GM23338 (cell line): ENCODE data around the gene CRACR2B.

ENCODE experiments used
- CREB1 ChIP-seq: fragments of 250-450 bp; sonication (Bioruptor Pico); IDR thresholded peaks from 2 replicates; pipeline ENCODE4 v1.5.0; 2020; ENCODE audit warnings: low read depth, mild to moderate bottlenecking, moderate library complexity
- CTCF ChIP-seq, 2 experiments: fragments of 200-600 bp in 1 of 2; sonication (generic) in 1 of 2; conservative IDR thresholded peaks; 2 replicates each; pipeline versions ENCODE4 v1.5.1 to v1.6.1; 2016 to 2017; ENCODE audit warnings: antibody characterized with exemption in 2 of 2, low read depth in 2 of 2, mild to moderate bottlenecking in 2 of 2, moderate library complexity in 1 of 2
- ETS1 ChIP-seq: IDR thresholded peaks from 2 replicates; pipeline ENCODE4 v1.6.1; 2016; ENCODE audit warnings: antibody characterized with exemption
- EZH2 ChIP-seq: fragments of 200-600 bp; sonication (generic); IDR thresholded peaks from one replicate; pipeline ENCODE4 v1.8.0; 2017; ENCODE audit warnings: antibody characterized with exemption, mild to moderate bottlenecking, low read depth; ENCODE audit not compliant: unreplicated experiment
- EZH2phosphoT487 ChIP-seq: fragments of 200-600 bp; sonication (generic); IDR thresholded peaks from one replicate; pipeline ENCODE4 v1.8.1; 2018; ENCODE audit warnings: antibody characterized with exemption; ENCODE audit not compliant: unreplicated experiment
- NANOG ChIP-seq: IDR thresholded peaks from 2 replicates; pipeline ENCODE4 v1.6.1; 2016; ENCODE audit warnings: antibody characterized with exemption, borderline replicate concordance
- POLR2AphosphoS5 ChIP-seq: IDR thresholded peaks from 2 replicates; pipeline ENCODE4 v1.6.1; 2016; ENCODE audit warnings: antibody characterized with exemption, low read depth
- REST ChIP-seq: IDR thresholded peaks from one replicate; pipeline ENCODE4 v1.6.1; 2018; ENCODE audit warnings: antibody characterized with exemption; ENCODE audit not compliant: unreplicated experiment
- STAT1 ChIP-seq: IDR thresholded peaks from one replicate; pipeline ENCODE4 v1.6.1; 2016; ENCODE audit warnings: antibody characterized with exemption; ENCODE audit not compliant: unreplicated experiment
- ZNF114 ChIP-seq: fragments of 250-450 bp; sonication (Bioruptor Pico); IDR thresholded peaks from 2 replicates; pipeline ENCODE4 v1.5.0; 2020; ENCODE audit warnings: mild to moderate bottlenecking, moderate library complexity
- ZNF331 ChIP-seq: fragments of 250-450 bp; sonication (Bioruptor Pico); IDR thresholded peaks from 2 replicates; pipeline ENCODE4 v1.5.0; 2020; ENCODE audit warnings: low read depth, mild to moderate bottlenecking, moderate library complexity

GRCh38 chr11:810040-810567, 17.6 kb upstream of the CRACR2B start:
- TF ChIP-seq POLR2AphosphoS5 (no peak), EZH2 (no peak), CTCF (conservative IDR thresholded peaks at IDR 0.05; ENCODE audit: low read depth in 2 of 2) (no peak), EZH2phosphoT487 (no peak), REST (no peak), ZNF114 (CRISPR knock-in tag) (no peak), ETS1 (no peak), CREB1 (CRISPR knock-in tag) (no peak), ZNF331 (CRISPR knock-in tag) (no peak), STAT1 (no peak), NANOG (no peak)
